Lower leg skin (tissue), 3 donors: Measurements from ENCODE around the gene WFIKKN1.

Experiments
- POLR2A ChIP-seq, 2 donors: fragments of 450-650 bp; IDR thresholded peaks; one replicate each; pipeline ENCODE4 v1.6.1; 2016 to 2017; ENCODE audit warnings: antibody characterized with exemption in 2 of 2, mild to moderate bottlenecking in 1 of 2, moderate library complexity in 1 of 2
- TF ChIP-seq, protein P1 (sequence below), 3 donors: fragments of 450-650 bp; IDR thresholded peaks; one replicate each; pipeline ENCODE4 v1.5.1; 2016; ENCODE audit warnings: antibody characterized with exemption in 3 of 3, mild to moderate bottlenecking in 3 of 3, moderate library complexity in 2 of 3

GRCh38 chr16:671353-672131 lies 40.8 kb downstream of the WFIKKN1 start:
- TF ChIP-seq, protein P1, sequence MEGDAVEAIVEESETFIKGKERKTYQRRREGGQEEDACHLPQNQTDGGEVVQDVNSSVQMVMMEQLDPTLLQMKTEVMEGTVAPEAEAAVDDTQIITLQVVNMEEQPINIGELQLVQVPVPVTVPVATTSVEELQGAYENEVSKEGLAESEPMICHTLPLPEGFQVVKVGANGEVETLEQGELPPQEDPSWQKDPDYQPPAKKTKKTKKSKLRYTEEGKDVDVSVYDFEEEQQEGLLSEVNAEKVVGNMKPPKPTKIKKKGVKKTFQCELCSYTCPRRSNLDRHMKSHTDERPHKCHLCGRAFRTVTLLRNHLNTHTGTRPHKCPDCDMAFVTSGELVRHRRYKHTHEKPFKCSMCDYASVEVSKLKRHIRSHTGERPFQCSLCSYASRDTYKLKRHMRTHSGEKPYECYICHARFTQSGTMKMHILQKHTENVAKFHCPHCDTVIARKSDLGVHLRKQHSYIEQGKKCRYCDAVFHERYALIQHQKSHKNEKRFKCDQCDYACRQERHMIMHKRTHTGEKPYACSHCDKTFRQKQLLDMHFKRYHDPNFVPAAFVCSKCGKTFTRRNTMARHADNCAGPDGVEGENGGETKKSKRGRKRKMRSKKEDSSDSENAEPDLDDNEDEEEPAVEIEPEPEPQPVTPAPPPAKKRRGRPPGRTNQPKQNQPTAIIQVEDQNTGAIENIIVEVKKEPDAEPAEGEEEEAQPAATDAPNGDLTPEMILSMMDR (IDR thresholded peaks at IDR 0.05), result no peak
- TF ChIP-seq POLR2A (IDR thresholded peaks at IDR 0.05), result no peak
